IPS-18c (cell line): ENCODE results near the gene ATP9A.

Source experiments
- H3K4me3 ChIP-seq: 2 replicates; pipeline ENCODE4 v1.7.0; 2013; ENCODE audit warnings: low read depth, mild to moderate bottlenecking, low read length, moderate library complexity; ENCODE audit not compliant: insufficient read depth
- H3K9me3 ChIP-seq: one replicate; pipeline ENCODE4 v1.6.1; 2013; ENCODE audit warnings: mild to moderate bottlenecking, low read length, moderate library complexity; ENCODE audit not compliant: control insufficient read depth, insufficient read depth

The ATP9A gene

DNA sequence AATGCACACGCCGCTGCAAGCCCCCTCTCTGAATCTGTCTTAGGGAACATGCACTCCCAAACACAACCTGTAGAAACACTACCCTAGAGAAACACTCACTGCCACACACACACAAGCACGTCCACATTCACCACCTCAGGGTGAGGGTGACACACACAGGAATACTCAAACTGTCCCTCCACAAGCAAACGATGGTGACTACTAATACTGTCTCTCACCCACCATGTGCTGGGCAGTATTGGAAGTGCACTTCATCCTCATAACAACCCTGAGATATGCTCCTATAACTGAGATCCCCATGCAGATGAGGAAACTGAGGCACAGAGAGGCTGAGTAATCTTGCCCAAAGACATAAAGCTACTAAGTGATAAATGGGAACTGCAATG is 55.0 kb downstream of the ATP9A start:
- H3K9me3 ChIP-seq = no peaks in the 10 kb centered on the region
- H3K4me3 ChIP-seq = no peak overlapping the region

DNA sequence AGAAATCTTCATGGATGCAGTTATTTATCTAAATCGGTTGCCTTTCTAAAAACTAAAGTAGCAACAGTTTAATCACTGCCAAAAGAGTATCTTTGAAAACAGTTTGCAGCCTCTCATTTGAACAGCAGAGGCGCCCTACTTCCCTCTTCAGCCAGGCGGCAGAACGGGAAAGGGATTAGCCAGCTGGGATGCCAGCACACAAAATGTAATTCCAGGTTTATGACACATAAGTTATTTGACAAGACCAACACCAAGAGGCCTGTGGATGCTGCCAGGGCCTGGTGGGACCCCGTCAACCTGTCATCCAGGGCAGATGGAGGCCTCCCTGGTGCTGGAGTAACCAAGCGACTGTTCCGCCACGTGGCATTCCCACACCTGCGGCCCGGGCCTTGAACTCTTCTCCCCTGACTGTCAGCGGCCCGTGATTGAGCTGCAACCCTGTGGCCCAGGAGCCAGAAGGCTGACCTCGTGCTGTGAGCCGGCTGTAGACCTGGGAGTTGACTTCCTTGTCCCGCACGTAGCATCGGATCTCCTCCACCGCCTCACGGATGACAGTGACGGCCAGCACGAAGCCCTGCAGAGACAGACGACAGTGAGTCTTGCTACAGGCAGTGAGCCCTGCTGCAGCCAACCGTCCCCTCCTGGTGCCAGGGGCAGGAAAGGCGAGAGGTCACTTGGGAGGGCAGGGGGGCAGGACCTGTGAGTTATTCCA is 55.5 kb downstream of the ATP9A start:
- H3K4me3 ChIP-seq = no peak overlapping the region
- H3K9me3 ChIP-seq = no peaks in the 10 kb centered on the region

- Histone ChIP-seq H3K9me3 (no peaks in the 10 kb centered on the region), H3K4me3 (no peak overlapping the region)
Observed at GRCh38 chr20:51711426-51711825, 56.8 kb downstream of the ATP9A start.

GRCh38 chr20:51710361-51710894 is 57.8 kb downstream of the ATP9A start:
- H3K4me3 ChIP-seq = no peak overlapping the region
- H3K9me3 ChIP-seq = no peaks in the 10 kb centered on the region

- Histone ChIP-seq H3K4me3 (no peak overlapping the region), H3K9me3 (no peaks in the 10 kb centered on the region)
Observed at GRCh38 chr20:51705400-51705799, 62.8 kb downstream of the ATP9A start.

DNA sequence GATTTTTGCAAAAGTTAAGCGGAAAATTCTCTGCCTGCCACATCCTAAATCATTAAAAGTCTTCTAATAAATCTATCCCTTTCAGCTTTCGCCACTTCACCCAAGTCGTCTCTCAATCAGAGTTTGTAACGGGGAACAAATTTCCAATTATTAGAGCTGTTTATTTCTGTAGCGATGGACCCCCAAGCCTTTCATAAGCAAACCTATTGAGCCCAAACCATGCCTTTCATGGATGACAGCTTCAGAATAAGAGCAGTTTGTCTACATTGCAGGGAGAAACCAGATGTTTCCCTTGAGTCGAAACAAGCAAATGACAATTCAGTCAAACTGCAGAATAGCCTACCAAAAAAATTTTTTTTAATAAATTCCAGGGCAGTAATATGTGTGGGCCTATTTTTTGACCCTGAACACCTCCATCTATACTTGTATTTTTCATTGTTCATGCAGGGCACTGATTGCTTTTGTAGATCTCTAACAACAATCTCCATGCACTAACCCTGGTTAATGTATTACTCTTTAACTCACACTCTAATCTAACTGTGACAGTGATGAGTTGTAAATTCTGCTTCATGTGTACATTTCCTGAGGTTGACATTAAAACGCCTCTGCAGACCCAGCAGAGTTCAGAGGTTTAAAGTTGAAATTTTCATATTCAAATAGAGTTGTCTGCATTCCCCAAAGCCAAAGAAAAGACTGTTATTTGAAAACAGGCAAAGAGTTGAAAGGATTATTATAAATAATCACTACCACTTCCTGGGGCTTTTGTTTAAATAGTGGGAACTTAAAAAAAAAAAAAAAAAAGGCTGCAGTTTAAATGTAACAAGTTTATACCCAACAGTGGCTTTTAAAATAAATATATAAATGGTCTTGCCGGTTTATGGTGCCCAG is 64.5 kb downstream of the ATP9A start:
- Histone ChIP-seq H3K4me3 (no peak overlapping the region), H3K9me3 (no peaks in the 10 kb centered on the region)

GRCh38 chr20:51702556-51702955 is 65.6 kb downstream of the ATP9A start:
- no peak overlapping the region for H3K4me3 ChIP-seq
- H3K9me3 ChIP-seq = no peaks in the 10 kb centered on the region

DNA sequence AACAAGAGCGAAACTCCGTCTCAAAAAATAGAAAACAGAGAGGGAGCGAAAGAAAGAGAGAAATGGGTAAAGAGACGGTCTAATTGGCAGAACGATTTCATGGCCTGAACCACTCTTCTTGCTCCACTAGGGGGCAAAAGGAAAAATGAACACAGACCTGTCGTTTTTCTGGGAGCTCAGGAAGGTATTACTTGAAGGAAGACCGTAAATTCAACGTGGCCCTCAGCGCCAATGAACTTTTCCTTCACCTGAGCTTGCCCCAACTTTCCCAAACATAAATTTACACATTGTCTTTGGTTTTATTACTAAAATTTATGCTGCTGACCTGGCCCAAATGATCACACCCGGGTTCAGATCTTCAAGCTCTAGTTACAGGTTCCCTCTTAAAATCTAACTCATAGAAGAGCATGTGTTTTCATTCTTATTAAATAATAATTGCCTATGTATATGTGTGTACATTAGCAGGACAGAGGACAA is 67.3 kb downstream of the ATP9A start:
- no peak overlapping the region for H3K4me3 ChIP-seq
- no peaks in the 10 kb centered on the region for H3K9me3 ChIP-seq

- Histone ChIP-seq H3K4me3 (no peak overlapping the region), H3K9me3 (no peaks in the 10 kb centered on the region)
Observed at GRCh38 chr20:51698252-51698651, 69.9 kb downstream of the ATP9A start.

- Histone ChIP-seq H3K4me3 (no peak overlapping the region), H3K9me3 (no peaks in the 10 kb centered on the region)
Observed at GRCh38 chr20:51697096-51697826, 70.9 kb downstream of the ATP9A start.

DNA sequence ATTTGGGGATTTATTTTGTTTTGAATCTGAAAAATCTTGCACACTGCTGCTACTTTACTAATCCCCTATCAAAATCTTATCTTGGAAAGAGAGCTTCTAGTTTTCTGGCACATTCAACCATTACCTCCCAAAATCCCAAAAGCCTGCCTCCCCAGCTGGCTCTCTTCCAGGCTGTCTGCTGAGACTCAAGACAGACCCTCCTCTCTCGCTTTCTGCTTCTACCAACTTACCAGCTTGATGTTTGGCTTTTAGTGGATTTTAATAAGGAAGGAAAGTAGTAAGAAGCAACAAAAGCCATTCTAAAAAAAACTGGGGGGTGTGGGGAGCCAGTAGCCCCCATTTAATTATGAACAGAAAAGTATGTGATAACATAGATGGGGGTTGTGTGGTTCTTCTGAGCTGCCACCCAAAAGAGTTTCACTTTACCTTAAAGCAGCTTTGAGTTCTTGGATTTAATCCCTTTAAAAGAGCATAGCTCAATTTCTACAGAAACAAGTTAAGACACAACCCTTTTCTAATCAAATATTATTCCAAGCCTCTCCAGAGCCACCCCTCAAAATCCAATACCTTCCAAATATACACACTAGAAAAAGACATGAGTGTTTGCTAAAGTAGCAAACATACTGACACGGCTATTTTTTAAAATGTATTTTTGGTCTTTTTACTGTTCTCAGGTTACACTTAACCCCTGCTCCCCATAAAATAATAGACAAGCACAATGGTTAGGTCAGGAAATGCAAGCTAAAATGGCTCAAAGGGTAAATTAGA is 71.7 kb downstream of the ATP9A start:
- Histone ChIP-seq H3K9me3 (no peaks in the 10 kb centered on the region), H3K4me3 (no peak overlapping the region)

- H3K9me3 ChIP-seq = no peaks in the 10 kb centered on the region
- no peak overlapping the region for H3K4me3 ChIP-seq
Observed at GRCh38 chr20:51695574-51696303, 72.5 kb downstream of the ATP9A start.

DNA sequence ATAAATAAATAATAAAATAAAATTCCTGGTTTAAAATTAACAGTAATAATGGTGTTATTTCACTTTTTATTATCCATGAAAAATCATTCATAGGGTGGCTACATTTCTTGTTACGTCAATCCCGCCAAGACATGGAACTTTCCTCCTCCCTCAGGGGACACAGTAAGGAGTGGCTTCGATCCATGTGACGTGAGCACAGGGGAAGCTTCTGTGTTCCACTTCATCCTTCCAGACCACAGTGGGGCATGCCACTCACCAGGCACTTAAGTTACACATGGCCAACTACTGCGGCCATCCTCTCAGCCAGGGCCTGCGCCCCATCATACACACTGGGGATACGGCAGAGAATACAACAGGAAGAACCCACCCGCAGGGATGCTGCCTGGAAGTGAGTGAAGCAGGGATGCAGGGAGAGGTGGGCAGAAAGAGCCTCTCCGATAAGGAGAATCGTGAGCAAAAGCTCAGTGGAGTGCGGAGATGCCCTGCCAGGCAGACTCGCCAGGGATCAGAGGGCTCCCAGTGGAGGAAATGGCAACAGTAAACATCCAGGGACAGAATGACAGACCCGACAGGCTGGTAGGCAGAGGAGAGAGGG is 75.3 kb downstream of the ATP9A start:
- H3K4me3 ChIP-seq = no peak overlapping the region
- no peaks in the 10 kb centered on the region for H3K9me3 ChIP-seq

DNA sequence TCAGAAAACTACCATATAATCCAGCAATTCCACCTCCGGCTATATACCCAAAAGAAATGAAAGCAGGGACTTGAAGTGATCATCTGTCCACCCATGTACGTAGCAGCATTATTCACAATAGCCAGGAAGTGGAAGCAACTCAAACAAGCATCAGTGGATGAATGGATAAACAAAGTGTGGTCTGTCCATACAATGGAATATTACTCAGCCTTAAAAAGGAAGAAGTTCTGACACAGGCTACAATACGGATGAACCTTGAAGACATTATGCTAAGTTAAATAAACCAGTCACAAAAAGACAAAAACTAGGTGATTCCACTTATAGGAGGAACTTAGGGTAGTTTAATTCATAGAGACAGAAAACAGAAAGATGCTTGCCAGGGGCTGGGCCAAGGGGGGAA is 76.5 kb downstream of the ATP9A start:
- Histone ChIP-seq H3K9me3 (no peaks in the 10 kb centered on the region), H3K4me3 (no peak overlapping the region)

GRCh38 chr20:51688600-51689244 is 79.5 kb downstream of the ATP9A start:
- no peaks in the 10 kb centered on the region for H3K9me3 ChIP-seq
- H3K4me3 ChIP-seq = no peak overlapping the region
